Fibroblast of lung (primary cell): ENCODE results near the gene SLC7A5. TPM values are rescaled to one million over a fixed set of nuclear protein-coding genes. Genes with fewer than 3 reads are reported as not detected.
"Not testable (repeated sequence)": the region's sequence is repeated elsewhere in the genome, so short reads cannot be mapped to it uniquely, and the experiment has no call there.

ENCODE experiments used
- DNase-seq, 2 donors: peaks; one replicate each; pipeline versions ENCODE4 v3.0.0 to v3.0.0-alpha.2; 2010; ENCODE audit warnings: low read depth in 2 of 2
- H2AFZ ChIP-seq: 2 replicates; pipeline ENCODE4 v1.5.1; 2012; ENCODE audit warnings: low read length, control low read depth, inconsistent platforms
- H3K27ac ChIP-seq: 2 replicates; pipeline ENCODE4 v1.5.1; 2011; ENCODE audit warnings: low read length, control low read depth; ENCODE audit not compliant: insufficient read depth
- H3K27me3 ChIP-seq: 2 replicates; pipeline ENCODE4 v1.5.1; 2011; ENCODE audit warnings: mild to moderate bottlenecking, low read length; ENCODE audit not compliant: control insufficient read depth, insufficient read depth
- H3K36me3 ChIP-seq: 2 replicates; pipeline ENCODE4 v1.5.1; 2011; ENCODE audit warnings: low read length; ENCODE audit not compliant: control insufficient read depth, insufficient read depth
- H3K4me1 ChIP-seq: 2 replicates; pipeline ENCODE4 v1.5.1; 2011; ENCODE audit warnings: low read length; ENCODE audit not compliant: control insufficient read depth, insufficient read depth; ENCODE audit errors: extremely low read depth
- H3K4me2 ChIP-seq: 2 replicates; pipeline ENCODE4 v1.5.1; 2011; ENCODE audit warnings: low read length, control low read depth; ENCODE audit not compliant: insufficient read depth; ENCODE audit errors: extremely low read depth
- H3K4me3 ChIP-seq, 4 experiments: fragments of 200-600 bp in 1 of 4; sonication (generic) in 1 of 4; replicated peaks in 1 of 4; 2 replicates each; pipeline ENCODE4 v1.5.1; 2011 to 2016; ENCODE audit warnings: low read length in 4 of 4, low read depth in 3 of 4, mild to moderate bottlenecking in 3 of 4, control low read depth in 2 of 4, inconsistent platforms in 1 of 4, mixed read lengths in 1 of 4; ENCODE audit not compliant: insufficient read depth in 1 of 4; ENCODE audit errors: control extremely low read depth in 1 of 4
- H3K79me2 ChIP-seq: 2 replicates; pipeline ENCODE4 v1.5.1; 2012; ENCODE audit warnings: mild to moderate bottlenecking, low read length, inconsistent platforms; ENCODE audit not compliant: control insufficient read depth, insufficient read depth
- H3K9ac ChIP-seq: 2 replicates; pipeline ENCODE4 v1.5.1; 2011; ENCODE audit warnings: mild to moderate bottlenecking, low read length, control low read depth; ENCODE audit not compliant: insufficient read depth
- H3K9me3 ChIP-seq: 2 replicates; pipeline ENCODE4 v1.5.1; 2012; ENCODE audit warnings: low read depth, low read length; ENCODE audit not compliant: control insufficient read depth, insufficient read depth
- H4K20me1 ChIP-seq: 2 replicates; pipeline ENCODE4 v1.5.1; 2011; ENCODE audit warnings: low read length; ENCODE audit not compliant: control insufficient read depth, insufficient read depth; ENCODE audit errors: extremely low read depth
- EZH2 ChIP-seq: IDR thresholded peaks from 2 replicates; pipeline ENCODE4 v1.5.1; 2012; ENCODE audit warnings: low read length, control low read depth, mild to moderate bottlenecking; ENCODE audit errors: missing control alignments
- polyA plus RNA-seq, 2 donors: library from polyadenylated mRNA; depleted of rRNA in 1 of 2; stranded (reverse) in 1 of 2; unstranded in 1 of 2; fragments of >200 nt; gene quantifications; 2 replicates each; pipeline ENCODE4 v1.2.1, GENCODE V29; 2011 to 2012; ENCODE audit warnings: missing spikeins in 1 of 2
- total RNA-seq: library from RNA; depleted of rRNA; stranded (reverse); fragments of >200 nt; gene quantifications from 2 replicates; pipeline ENCODE4 v1.2.1, GENCODE V29; 2014
- TF ChIP-seq, protein P1 (sequence below), 2 donors: IDR thresholded peaks in 1 of 2; conservative IDR thresholded peaks in 1 of 2; 1 replicate in 1 of 2; 2 replicates in 1 of 2; pipeline ENCODE4 v1.5.1; 2011 to 2012; ENCODE audit warnings: low read length in 2 of 2, control low read depth in 1 of 2, inconsistent platforms in 1 of 2, low read depth in 1 of 2, mild to moderate bottlenecking in 1 of 2

Gene SLC7A5
- total and polyA plus RNA-seq, 2 donors (not counting 1 experiment from before 2014, with no cell fraction given), result 5.2 to 38.3 TPM

DNA sequence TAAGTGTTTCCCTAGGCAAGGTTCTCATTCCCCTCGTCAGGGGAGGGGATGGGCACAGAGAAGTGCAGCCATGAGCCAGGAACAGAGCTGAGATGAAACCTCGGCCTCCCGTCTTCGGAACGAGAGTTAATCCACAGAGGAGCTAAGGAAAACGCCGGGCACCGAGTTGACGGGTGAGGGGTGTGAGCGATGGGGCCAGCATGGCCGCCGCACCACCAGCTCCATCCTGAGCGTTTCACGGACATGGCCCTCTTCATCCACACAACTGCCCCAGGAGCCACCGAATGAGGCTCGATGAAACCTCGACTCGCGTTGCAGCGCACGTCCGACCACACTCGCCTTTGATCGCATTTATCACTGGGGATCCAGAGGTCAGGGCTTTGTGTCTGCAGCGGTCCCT is 45.5 kb upstream of the SLC7A5 start:
- H3K4me1 ChIP-seq, result no peaks in the 10 kb centered on the region
- no peak for DNase-seq
- no peaks in the 10 kb centered on the region for H3K36me3 ChIP-seq
- H3K9me3 ChIP-seq, result no peaks in the 10 kb centered on the region
- H3K27ac ChIP-seq, result no peak overlapping the region
- no peaks in the 10 kb centered on the region for H4K20me1 ChIP-seq
- H3K4me3 ChIP-seq, result no peak overlapping the region
- TF ChIP-seq, protein P1, sequence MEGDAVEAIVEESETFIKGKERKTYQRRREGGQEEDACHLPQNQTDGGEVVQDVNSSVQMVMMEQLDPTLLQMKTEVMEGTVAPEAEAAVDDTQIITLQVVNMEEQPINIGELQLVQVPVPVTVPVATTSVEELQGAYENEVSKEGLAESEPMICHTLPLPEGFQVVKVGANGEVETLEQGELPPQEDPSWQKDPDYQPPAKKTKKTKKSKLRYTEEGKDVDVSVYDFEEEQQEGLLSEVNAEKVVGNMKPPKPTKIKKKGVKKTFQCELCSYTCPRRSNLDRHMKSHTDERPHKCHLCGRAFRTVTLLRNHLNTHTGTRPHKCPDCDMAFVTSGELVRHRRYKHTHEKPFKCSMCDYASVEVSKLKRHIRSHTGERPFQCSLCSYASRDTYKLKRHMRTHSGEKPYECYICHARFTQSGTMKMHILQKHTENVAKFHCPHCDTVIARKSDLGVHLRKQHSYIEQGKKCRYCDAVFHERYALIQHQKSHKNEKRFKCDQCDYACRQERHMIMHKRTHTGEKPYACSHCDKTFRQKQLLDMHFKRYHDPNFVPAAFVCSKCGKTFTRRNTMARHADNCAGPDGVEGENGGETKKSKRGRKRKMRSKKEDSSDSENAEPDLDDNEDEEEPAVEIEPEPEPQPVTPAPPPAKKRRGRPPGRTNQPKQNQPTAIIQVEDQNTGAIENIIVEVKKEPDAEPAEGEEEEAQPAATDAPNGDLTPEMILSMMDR (conservative IDR thresholded peaks at IDR 0.05 in 1 of 2, IDR thresholded peaks at IDR 0.05 in 1 of 2; ENCODE audit: low read depth in 1 of 2, low read length in 2 of 2), result no peak
- no peak for TF ChIP-seq EZH2
- H3K27me3 ChIP-seq, result peaks cover 4% of the 10 kb centered on the region
- no peak overlapping the region for H3K4me2 ChIP-seq
- no peaks in the 10 kb centered on the region for H3K79me2 ChIP-seq
- no peak overlapping the region for H2AFZ ChIP-seq
- no peak overlapping the region for H3K9ac ChIP-seq

DNA sequence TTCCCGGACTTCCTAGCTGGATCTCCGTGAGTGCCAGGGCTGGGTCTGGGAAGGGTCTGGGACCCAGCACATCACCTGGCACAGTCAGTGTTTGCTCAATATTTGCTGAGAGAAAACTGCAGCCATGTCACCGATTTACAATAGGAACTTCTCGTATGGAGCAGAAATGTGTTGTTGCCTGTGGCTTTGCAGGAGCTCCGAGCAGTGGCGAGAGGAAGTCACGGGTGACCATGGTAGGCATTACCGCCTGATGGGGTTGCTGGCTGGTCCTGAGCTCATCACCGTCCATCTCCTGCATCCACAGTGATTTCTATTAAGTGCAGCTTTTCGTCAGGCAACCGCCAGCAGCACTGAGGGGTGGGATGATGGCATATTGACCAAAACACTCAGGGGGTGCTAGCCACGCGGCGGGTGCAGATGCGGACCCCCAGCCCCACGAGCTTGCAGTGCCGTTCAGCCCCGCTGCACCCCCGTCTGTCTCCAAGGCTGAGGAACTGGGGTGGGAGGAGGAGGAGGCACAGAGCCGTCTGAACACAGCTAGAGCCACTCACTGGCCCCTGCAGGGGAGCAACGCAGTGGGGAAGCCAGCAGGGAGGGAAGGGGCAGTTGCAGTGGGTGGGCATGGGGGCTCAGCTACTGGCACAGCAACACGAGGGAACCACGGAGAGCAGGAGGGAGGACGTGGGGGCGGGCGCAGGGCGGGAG is 44.9 kb upstream of the SLC7A5 start:
- H3K27me3 ChIP-seq, H3K9me3 ChIP-seq, H3K27ac ChIP-seq, DNase-seq, H3K36me3 ChIP-seq, H2AFZ ChIP-seq, H3K4me3 ChIP-seq, H3K9ac ChIP-seq, H3K4me1 ChIP-seq, H4K20me1 ChIP-seq, H3K4me2 ChIP-seq, H3K79me2 ChIP-seq: not testable (repeated sequence)

DNA sequence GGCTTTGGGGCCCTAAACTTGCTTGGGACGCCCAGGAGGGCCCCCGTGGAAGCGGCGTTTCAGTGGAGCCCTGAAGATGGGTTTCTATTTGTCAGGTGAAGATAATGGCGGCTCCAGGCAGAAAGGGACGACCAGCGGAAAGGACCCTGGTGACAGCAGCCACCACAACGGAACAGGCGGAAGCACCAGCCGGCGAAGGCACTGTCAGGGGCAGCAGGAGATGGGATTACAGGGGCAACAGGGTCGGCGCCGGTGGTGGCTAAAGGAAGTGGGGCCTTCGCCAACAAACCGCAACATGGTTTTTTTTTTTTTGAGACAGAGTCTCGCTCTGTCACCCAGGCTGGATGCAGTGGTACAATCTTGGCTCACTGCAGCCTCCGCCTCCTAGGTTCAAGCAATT is 43.4 kb upstream of the SLC7A5 start:
- H3K4me3 ChIP-seq, H3K9ac ChIP-seq, H3K27me3 ChIP-seq, H3K9me3 ChIP-seq, H3K79me2 ChIP-seq, H4K20me1 ChIP-seq, H3K36me3 ChIP-seq, DNase-seq, H3K4me1 ChIP-seq, H2AFZ ChIP-seq, H3K4me2 ChIP-seq, H3K27ac ChIP-seq: not testable (repeated sequence)

DNA sequence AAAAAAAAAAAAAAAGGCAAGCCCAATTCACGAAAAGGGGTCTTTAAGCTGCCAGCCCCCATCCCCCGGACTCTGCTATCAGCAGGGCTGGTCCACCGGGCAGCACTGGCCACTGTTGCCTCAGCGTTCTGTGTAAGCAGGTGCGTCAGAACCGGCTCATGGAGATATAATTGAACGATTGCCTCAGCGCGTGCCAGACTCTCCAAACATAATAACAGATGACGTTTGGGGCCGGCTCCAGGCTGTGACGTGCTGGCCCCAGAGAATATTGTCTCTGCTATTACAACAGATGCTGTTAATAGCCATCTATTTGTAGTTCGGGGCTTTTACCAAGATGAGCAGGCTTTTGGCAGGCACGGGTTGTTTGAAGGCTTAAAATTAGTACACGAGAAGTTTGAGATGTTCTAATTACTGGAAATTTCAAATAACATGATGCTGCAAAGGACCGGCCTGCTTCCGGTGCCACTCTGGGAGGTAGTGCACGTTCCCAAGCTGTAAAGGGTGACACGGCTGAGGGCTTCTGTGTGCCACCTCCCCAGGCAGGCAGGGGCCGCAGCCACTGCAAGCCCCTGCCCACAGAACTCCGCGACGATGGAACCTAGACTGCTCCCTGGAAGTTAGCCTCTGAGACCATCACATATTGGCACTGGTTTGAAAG is 41.9 kb upstream of the SLC7A5 start:
- not testable (repeated sequence) for H3K79me2 ChIP-seq, H3K4me2 ChIP-seq, H4K20me1 ChIP-seq, H3K4me3 ChIP-seq, H3K36me3 ChIP-seq, H3K9me3 ChIP-seq, H3K27ac ChIP-seq, H3K9ac ChIP-seq, H3K27me3 ChIP-seq, H3K4me1 ChIP-seq, H2AFZ ChIP-seq
- peak; percentile 55 to 73 for DNase-seq
